Limb (tissue), 2 donors: ENCODE measurements around the gene P3H1.
A peak's percentile ranks its signal among the peaks of the same experiment; 100 is the strongest.

Source experiments
- DNase-seq, 2 donors: peaks; one replicate each; pipeline ENCODE4 v3.0.0-alpha.2; 2016; ENCODE audit errors: extremely low spot score in 2 of 2

P3H1 gene

GRCh38 chr1:42744148-42744413, 22.7 kb downstream of the P3H1 start:
- DNase-seq, result no peak

GRCh38 chr1:42743317-42744147, 23.3 kb downstream of the P3H1 start:
- no peak for DNase-seq

- no peak for DNase-seq
These were observed 24.1 kb downstream of the P3H1 start for GRCh38 chr1:42742617-42743316.

- no peak for DNase-seq
These were observed 24.7 kb downstream of the P3H1 start for GRCh38 chr1:42742141-42742540.

GRCh38 chr1:42741706-42742105, 25.1 kb downstream of the P3H1 start:
- DNase-seq, result no peak

GRCh38 chr1:42740851-42741580, 25.8 kb downstream of the P3H1 start:
- peak in 1 of 2 donors; percentile 67 for DNase-seq

- DNase-seq, result peak in 1 of 2 donors; percentile 52
These were observed 26.8 kb downstream of the P3H1 start, which contains the start of gene CLDN19 for GRCh38 chr1:42739753-42740700. TSS of gene CLDN19 (minus strand) at chr1:42740236. CDS start at chr1:42740063, 173 bp downstream.

- no peak for DNase-seq
These were observed 28.1 kb downstream of the P3H1 start for GRCh38 chr1:42738678-42739226.

- no peak for DNase-seq
These were observed 28.7 kb downstream of the P3H1 start for GRCh38 chr1:42737986-42738677.

- no peak for DNase-seq
These were observed 29.6 kb downstream of the P3H1 start for GRCh38 chr1:42737257-42737656.

- no peak for DNase-seq
These were observed 30.1 kb downstream of the P3H1 start for GRCh38 chr1:42736571-42737200.

- no peak for DNase-seq
These were observed 30.7 kb downstream of the P3H1 start for GRCh38 chr1:42736152-42736551.

- DNase-seq, result no peak
These were observed 31.2 kb downstream of the P3H1 start for GRCh38 chr1:42735477-42736105.

GRCh38 chr1:42735056-42735455, 31.8 kb downstream of the P3H1 start:
- DNase-seq, result no peak

GRCh38 chr1:42734201-42735035, 32.4 kb downstream of the P3H1 start:
- no peak for DNase-seq

- DNase-seq, result no peak
These were observed 33.2 kb downstream of the P3H1 start for GRCh38 chr1:42733415-42734200.

- DNase-seq, result no peak
These were observed 34.6 kb downstream of the P3H1 start for GRCh38 chr1:42732126-42732680.
